Mesothelial cell of epicardium (in vitro differentiated cells): ENCODE results near the gene ASB1. TPM values are rescaled to one million over a fixed set of nuclear protein-coding genes. Genes with fewer than 3 reads are reported as not detected.

Experiments
- DNase-seq, 2 experiments: peaks; one replicate each; pipeline ENCODE4 v3.0.0; 2021; ENCODE audit warnings: low spot score in 2 of 2; ENCODE audit not compliant: unreplicated experiment in 2 of 2
- H3K27ac Mint-ChIP-seq: 2 replicates; pipeline ENCODE4 v1.8.0; 2021; ENCODE audit warnings: mixed read lengths
- H3K27me3 Mint-ChIP-seq: 2 replicates; pipeline ENCODE4 v1.8.0; 2021; ENCODE audit warnings: low read depth, mixed read lengths
- H3K36me3 Mint-ChIP-seq: 2 replicates; pipeline ENCODE4 v1.8.0; 2021; ENCODE audit warnings: mixed read lengths
- H3K4me1 Mint-ChIP-seq: 2 replicates; pipeline ENCODE4 v1.8.0; 2021; ENCODE audit warnings: mixed read lengths
- H3K4me3 Mint-ChIP-seq: 2 replicates; pipeline ENCODE4 v1.8.0; 2021; ENCODE audit warnings: mild to moderate bottlenecking, moderate library complexity, mixed read lengths
- H3K9me3 Mint-ChIP-seq: 2 replicates; pipeline ENCODE4 v1.8.0; 2021; ENCODE audit warnings: mixed read lengths
- CTCF ChIP-seq: fragments of 200-600 bp; sonication (generic); IDR thresholded peaks from one replicate; pipeline ENCODE4 v1.5.0; 2021; ENCODE audit warnings: antibody characterized with exemption; ENCODE audit not compliant: unreplicated experiment
- total RNA-seq: library from RNA; stranded (reverse); gene quantifications from 3 replicates; pipeline ENCODE4 v1.2.1, GENCODE V29; 2021

Gene ASB1
- total RNA-seq, 1 donor from 2014 or later, result 33.2 TPM

- no peak for TF ChIP-seq CTCF
- DNase-seq, result no peak
- Mint-ChIP-seq H3K27ac (peak overlapping the region; percentile 43), H3K4me3 (no peak overlapping the region), H3K4me1 (no peaks in the 10 kb centered on the region), H3K36me3 (peaks cover 18% of the 10 kb centered on the region), H3K27me3 (no peaks in the 10 kb centered on the region), H3K9me3 (no peaks in the 10 kb centered on the region)
These were observed 20.3 kb upstream of the ASB1 start for GRCh38 chr2:238406221-238406997.

- Mint-ChIP-seq H3K27ac (no peak overlapping the region), H3K36me3 (peaks cover 14% of the 10 kb centered on the region), H3K4me1 (no peaks in the 10 kb centered on the region), H3K4me3 (no peak overlapping the region), H3K9me3 (no peaks in the 10 kb centered on the region), H3K27me3 (no peaks in the 10 kb centered on the region)
- no peak for TF ChIP-seq CTCF
- DNase-seq, result no peak
These were observed 19.8 kb upstream of the ASB1 start for GRCh38 chr2:238406998-238407285.

GRCh38 chr2:238407566-238407965 is 19.2 kb upstream of the ASB1 start:
- no peaks in the 10 kb centered on the region for H3K9me3 Mint-ChIP-seq
- H3K27me3 Mint-ChIP-seq, result no peaks in the 10 kb centered on the region
- H3K27ac Mint-ChIP-seq, result no peak overlapping the region
- no peak for DNase-seq
- H3K4me3 Mint-ChIP-seq, result no peak overlapping the region
- TF ChIP-seq CTCF, result no peak
- H3K4me1 Mint-ChIP-seq, result no peaks in the 10 kb centered on the region
- H3K36me3 Mint-ChIP-seq, result peaks cover 14% of the 10 kb centered on the region

- Mint-ChIP-seq H3K4me3 (no peak overlapping the region), H3K27ac (no peak overlapping the region), H3K4me1 (no peaks in the 10 kb centered on the region), H3K27me3 (no peaks in the 10 kb centered on the region), H3K9me3 (no peaks in the 10 kb centered on the region), H3K36me3 (peaks cover 8% of the 10 kb centered on the region)
- no peak for DNase-seq
- TF ChIP-seq CTCF, result no peak
These were observed 17.9 kb upstream of the ASB1 start for GRCh38 chr2:238408615-238409340.

- H3K27ac Mint-ChIP-seq, result no peak overlapping the region
These were observed 17.2 kb upstream of the ASB1 start for GRCh38 chr2:238409341-238410199.

More at GRCh38 chr2:238409341-238410199, 17.2 kb upstream of the ASB1 start:
- Mint-ChIP-seq H3K27me3 (no peaks in the 10 kb centered on the region), H3K4me3 (no peak overlapping the region), H3K4me1 (no peaks in the 10 kb centered on the region), H3K9me3 (no peaks in the 10 kb centered on the region), H3K36me3 (peaks cover 7% of the 10 kb centered on the region)
- no peak for TF ChIP-seq CTCF
- no peak for DNase-seq
